HG02938 (cell line): ENCODE measurements around the gene SCD5.

ENCODE experiments used
- ATAC-seq: cut with Tn5 transposase; IDR thresholded peaks from one replicate; pipeline ENCODE4 v1.9.1; 2021; ENCODE audit warnings: mild to moderate bottlenecking, moderate library complexity; ENCODE audit not compliant: unreplicated experiment

SCD5 gene

GRCh38 chr4:82644734-82645126 lies 153.9 kb downstream of the SCD5 start:
- no peak for ATAC-seq

- no peak for ATAC-seq
Observed at GRCh38 chr4:82643994-82644733, 154.4 kb downstream of the SCD5 start.

- no peak for ATAC-seq
Observed at GRCh38 chr4:82642331-82642730, 156.3 kb downstream of the SCD5 start.

- ATAC-seq = no peak
Observed at GRCh38 chr4:82640540-82640939, 158.1 kb downstream of the SCD5 start.

- no peak for ATAC-seq
Observed at GRCh38 chr4:82639971-82640370, 158.6 kb downstream of the SCD5 start.

- ATAC-seq = no peak
Observed at GRCh38 chr4:82638479-82638878, 160.1 kb downstream of the SCD5 start.

- no peak for ATAC-seq
Observed at GRCh38 chr4:82630079-82630478, 168.5 kb downstream of the SCD5 start.

GRCh38 chr4:82629238-82630000 lies 169.2 kb downstream of the SCD5 start:
- no peak for ATAC-seq

GRCh38 chr4:82626251-82626868 lies 172.2 kb downstream of the SCD5 start:
- no peak for ATAC-seq

- no peak for ATAC-seq
Observed at GRCh38 chr4:82624819-82625218, 173.8 kb downstream of the SCD5 start.

GRCh38 chr4:82623121-82623683 lies 175.4 kb downstream of the SCD5 start:
- no peak for ATAC-seq

- no peak for ATAC-seq
Observed at GRCh38 chr4:82621251-82621650, 177.3 kb downstream of the SCD5 start.

- no peak for ATAC-seq
Observed at GRCh38 chr4:82620126-82620735, 178.4 kb downstream of the SCD5 start.

GRCh38 chr4:82618103-82618720 lies 180.4 kb downstream of the SCD5 start:
- ATAC-seq = no peak

- no peak for ATAC-seq
Observed at GRCh38 chr4:82614838-82615449, 183.7 kb downstream of the SCD5 start.

- no peak for ATAC-seq
Observed at GRCh38 chr4:82613121-82613520, 185.5 kb downstream of the SCD5 start.

- ATAC-seq = no peak
Observed at GRCh38 chr4:82611982-82612381, 186.6 kb downstream of the SCD5 start.

- no peak for ATAC-seq
Observed at GRCh38 chr4:82611527-82611926, 187.1 kb downstream of the SCD5 start.

- no peak for ATAC-seq
Observed at GRCh38 chr4:82610041-82610440, 188.6 kb downstream of the SCD5 start.

- no peak for ATAC-seq
Observed at GRCh38 chr4:82606622-82607021, 192.0 kb downstream of the SCD5 start.
